A673 (cell line): Measurements from ENCODE around the gene CLCN7. TPM values are rescaled to one million over a fixed set of nuclear protein-coding genes. Genes with fewer than 3 reads are reported as not detected.

Experiments
- BruUV-seq: library from RNA; stranded (reverse); fragments of 400-500 nt; replicated peaks from 2 replicates; lab custom pipeline; 2021; lab: Mats Ljungman, UMichigan
- CTCF ChIA-PET: fragments of 300-600 bp; sonication (Branson Sonifier 250); formaldehyde crosslinking; loops from one replicate; lab custom pipeline; 2022; ENCODE audit warnings: antibody characterized with exemption; lab: Charles Lee
- POLR2A ChIA-PET: fragments of 300-600 bp; sonication (Branson Sonifier 250); formaldehyde crosslinking; loops from one replicate; lab custom pipeline; 2022; ENCODE audit warnings: antibody characterized with exemption; ENCODE audit not compliant: low non-redundant PET; lab: Charles Lee
- DNase-seq: peaks from one replicate; pipeline ENCODE4 v3.0.0-alpha.2; 2015; ENCODE audit warnings: low spot score
- H3K27ac ChIP-seq: fragments of 200-600 bp; sonication (generic); 2 replicates; pipeline ENCODE4 v1.5.1; 2016; ENCODE audit warnings: mixed run types, low read depth, mild to moderate bottlenecking, mixed read lengths, antibody characterized with exemption, low read length; ENCODE audit not compliant: poor library complexity, severe bottlenecking
- H3K27me3 ChIP-seq: fragments of 200-600 bp; sonication (generic); replicated peaks from 2 replicates; pipeline ENCODE4 v1.6.1; 2017; ENCODE audit warnings: mixed run types, low read depth, mild to moderate bottlenecking, mixed read lengths, antibody characterized with exemption, low read length; ENCODE audit not compliant: insufficient read depth, poor library complexity
- H3K36me3 ChIP-seq: fragments of 200-600 bp; sonication (generic); 2 replicates; pipeline ENCODE4 v1.6.1; 2016; ENCODE audit warnings: mixed run types, mild to moderate bottlenecking, mixed read lengths, antibody characterized with exemption, low read length; ENCODE audit not compliant: insufficient read depth, poor library complexity, severe bottlenecking
- H3K4me1 ChIP-seq: fragments of 200-600 bp; sonication (generic); 2 replicates; pipeline ENCODE4 v1.6.1; 2017; ENCODE audit warnings: mixed run types, mild to moderate bottlenecking, mixed read lengths, antibody characterized with exemption, low read length; ENCODE audit not compliant: insufficient read depth, poor library complexity, severe bottlenecking
- H3K4me3 ChIP-seq: fragments of 200-600 bp; sonication (generic); 2 replicates; pipeline ENCODE4 v1.5.1; 2016; ENCODE audit warnings: low read depth, mixed run types, mild to moderate bottlenecking, mixed read lengths, low read length; ENCODE audit not compliant: poor library complexity, severe bottlenecking
- H3K9me3 ChIP-seq: fragments of 200-600 bp; sonication (generic); 2 replicates; pipeline ENCODE4 v1.6.1; 2016; ENCODE audit warnings: mixed run types, low read depth, mild to moderate bottlenecking, mixed read lengths, antibody characterized with exemption, low read length; ENCODE audit not compliant: poor library complexity, severe bottlenecking
- CTCF ChIP-seq: fragments of 300-800, 200-600 bp; sonication (generic); conservative IDR thresholded peaks from 2 replicates; pipeline ENCODE4 v1.5.1; 2017; ENCODE audit warnings: low read depth, mild to moderate bottlenecking, antibody characterized with exemption, low read length, moderate library complexity, mixed read lengths
- EZH2 ChIP-seq: fragments of 200-600 bp; sonication (generic); IDR thresholded peaks from 2 replicates; pipeline ENCODE4 v1.6.1; 2017; ENCODE audit warnings: borderline replicate concordance, low read depth, mild to moderate bottlenecking, mixed read lengths, antibody characterized with exemption, low read length; ENCODE audit not compliant: poor library complexity, severe bottlenecking
- intact Hi-C: fragments of 100-400 bp; cut with micrococcal nuclease; formaldehyde crosslinking; loops from one replicate; pipeline ENCODE4 v1.10.0; 2022; ENCODE audit not compliant: unreplicated experiment
- total RNA-seq: library from RNA; stranded (reverse); gene quantifications from 2 replicates; pipeline ENCODE4 v1.2.3, GENCODE V29; 2021

CLCN7 gene
- total RNA-seq, 1 experiment from 2014 or later = 89.3 TPM

GRCh38 chr16:1436731-1437355 lies 38.0 kb downstream of the CLCN7 start:
- Histone ChIP-seq H3K27me3 (peaks cover 4% of the 10 kb centered on the region), H3K4me1 (no peaks in the 10 kb centered on the region), H3K4me3 (no peak overlapping the region), H3K9me3 (no peaks in the 10 kb centered on the region), H3K27ac (no peak overlapping the region), H3K36me3 (no peaks in the 10 kb centered on the region)
- no TSS peak for BruUV-seq
- ChIA-PET POLR2A (no interaction called here), CTCF (no interaction called here)
- intact Hi-C loops = no loop called here
- TF ChIP-seq EZH2 (no peak), CTCF (no peak)
- no peak for DNase-seq

- ChIA-PET POLR2A (no interaction called here), CTCF (no interaction called here)
- no TSS peak for BruUV-seq
- DNase-seq = no peak
- Histone ChIP-seq H3K27ac (no peak overlapping the region), H3K36me3 (no peaks in the 10 kb centered on the region), H3K4me1 (no peaks in the 10 kb centered on the region), H3K4me3 (no peak overlapping the region), H3K27me3 (peaks cover 4% of the 10 kb centered on the region), H3K9me3 (no peaks in the 10 kb centered on the region)
- TF ChIP-seq CTCF (no peak), EZH2 (no peak)
- intact Hi-C loops = no loop called here
Observed at GRCh38 chr16:1435921-1436697, 38.7 kb downstream of the CLCN7 start.

GRCh38 chr16:1434644-1435592 lies 39.9 kb downstream of the CLCN7 start:
- ChIA-PET POLR2A (no interaction called here), CTCF (no interaction called here)
- BruUV-seq = no TSS peak
- no peak for DNase-seq
- Histone ChIP-seq H3K36me3 (no peaks in the 10 kb centered on the region), H3K27me3 (peaks cover 10% of the 10 kb centered on the region), H3K27ac (no peak overlapping the region), H3K4me1 (peaks cover 10% of the 10 kb centered on the region), H3K4me3 (no peak overlapping the region), H3K9me3 (no peaks in the 10 kb centered on the region)
- intact Hi-C loops = no loop called here
- TF ChIP-seq EZH2 (no peak), CTCF (no peak)
